A549 (cell line): ENCODE measurements around the gene NREP.

ENCODE experiments used
- CHD2 ChIP-seq: fragments of 150-350 bp; IDR thresholded peaks from 2 replicates; pipeline ENCODE4 v1.6.1; 2014; ENCODE audit warnings: low read length; ENCODE audit not compliant: partially characterized antibody
- EP300 ChIP-seq, 2 experiments: fragments of >200 bp; sonication (Bioruptor Twin); formaldehyde crosslinking; IDR thresholded peaks; 2 replicates in 1 of 2; 3 replicates in 1 of 2; pipeline ENCODE4 v1.6.1; 2016 to 2017
- HDAC2 ChIP-seq: fragments of 200-600 bp; sonication (generic); IDR thresholded peaks from 2 replicates; pipeline ENCODE4 v1.6.1; 2016
- JUN ChIP-seq, 2 experiments: fragments of >200 bp; sonication (Bioruptor Twin); formaldehyde crosslinking; IDR thresholded peaks; 2 replicates in 1 of 2; 3 replicates in 1 of 2; pipeline ENCODE4 v1.6.1; 2016 to 2017
- MAX ChIP-seq: IDR thresholded peaks from 2 replicates; pipeline ENCODE4 v1.6.1; 2012
- MAZ ChIP-seq: fragments of 150-350 bp; IDR thresholded peaks from 2 replicates; pipeline ENCODE4 v1.6.1; 2014; ENCODE audit warnings: antibody characterized with exemption, low read depth, low read length, borderline replicate concordance
- NR3C1 ChIP-seq: fragments of >200 bp; sonication (Bioruptor Twin); formaldehyde crosslinking; IDR thresholded peaks from 3 replicates; pipeline ENCODE4 v1.6.1; 2017
- POLR2A ChIP-seq: IDR thresholded peaks from 2 replicates; pipeline ENCODE4 v1.6.1; 2012; ENCODE audit warnings: mild to moderate bottlenecking, low read length
- RAD21 ChIP-seq, 2 experiments: fragments of >200 bp in 1 of 2; sonication (Bioruptor Twin) in 1 of 2; formaldehyde crosslinking in 1 of 2; IDR thresholded peaks in 1 of 2; conservative IDR thresholded peaks in 1 of 2; 2 replicates in 1 of 2; 3 replicates in 1 of 2; pipeline ENCODE4 v1.6.1; 2012 to 2018; ENCODE audit warnings: inconsistent platforms in 1 of 2
- RCOR1 ChIP-seq: fragments of 150-350 bp; IDR thresholded peaks from 2 replicates; pipeline ENCODE4 v1.6.1; 2014; ENCODE audit warnings: antibody characterized with exemption, low read length, low read depth
- RFX5 ChIP-seq: fragments of 450-650 bp; IDR thresholded peaks from 2 replicates; pipeline ENCODE4 v1.7.1; 2014; ENCODE audit warnings: antibody characterized with exemption, mild to moderate bottlenecking, moderate library complexity
- TF ChIP-seq, protein P1 (sequence below): fragments of >200 bp; sonication (Bioruptor Twin); formaldehyde crosslinking; IDR thresholded peaks from 3 replicates; pipeline ENCODE4 v1.5.1; 2016

DNA sequence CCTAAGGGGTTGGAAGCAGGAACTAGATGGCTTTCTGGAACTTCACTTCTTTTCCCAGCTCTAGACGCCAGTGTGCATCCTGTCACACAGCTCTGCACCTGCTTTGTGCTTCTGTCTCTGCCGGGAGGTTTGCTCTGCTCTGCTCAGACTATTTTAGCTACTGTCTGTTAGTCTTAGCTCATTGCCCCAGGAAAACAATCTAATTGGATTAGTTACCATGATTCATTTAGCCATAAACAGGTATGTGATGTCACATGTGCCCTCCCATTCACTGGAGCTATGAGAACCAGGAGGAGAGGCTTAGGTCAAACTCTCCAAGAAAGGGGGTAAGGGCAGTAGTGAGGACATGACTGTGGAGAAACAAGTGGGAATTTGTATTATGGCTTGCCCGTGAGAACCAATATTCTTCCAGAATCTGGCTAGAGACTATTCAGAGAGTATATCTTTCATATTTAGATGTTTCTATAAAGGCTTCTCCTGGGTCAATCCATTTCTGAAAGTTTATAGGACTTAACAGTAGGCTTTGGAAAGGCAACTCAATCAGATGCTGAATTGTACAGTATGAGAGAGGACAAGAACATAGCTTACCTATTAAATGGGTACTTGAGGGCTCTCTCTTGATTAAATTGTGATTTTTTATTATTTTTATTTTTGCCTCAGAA is 22.4 kb upstream of the NREP start:
- TF ChIP-seq RAD21 (conservative IDR thresholded peaks at IDR 0.05 in 1 of 2, IDR thresholded peaks at IDR 0.05 in 1 of 2), result no peak
- no peak for TF ChIP-seq RCOR1
- TF ChIP-seq EP300 (IDR thresholded peaks at IDR 0.05), result no peak
- TF ChIP-seq, protein P1, sequence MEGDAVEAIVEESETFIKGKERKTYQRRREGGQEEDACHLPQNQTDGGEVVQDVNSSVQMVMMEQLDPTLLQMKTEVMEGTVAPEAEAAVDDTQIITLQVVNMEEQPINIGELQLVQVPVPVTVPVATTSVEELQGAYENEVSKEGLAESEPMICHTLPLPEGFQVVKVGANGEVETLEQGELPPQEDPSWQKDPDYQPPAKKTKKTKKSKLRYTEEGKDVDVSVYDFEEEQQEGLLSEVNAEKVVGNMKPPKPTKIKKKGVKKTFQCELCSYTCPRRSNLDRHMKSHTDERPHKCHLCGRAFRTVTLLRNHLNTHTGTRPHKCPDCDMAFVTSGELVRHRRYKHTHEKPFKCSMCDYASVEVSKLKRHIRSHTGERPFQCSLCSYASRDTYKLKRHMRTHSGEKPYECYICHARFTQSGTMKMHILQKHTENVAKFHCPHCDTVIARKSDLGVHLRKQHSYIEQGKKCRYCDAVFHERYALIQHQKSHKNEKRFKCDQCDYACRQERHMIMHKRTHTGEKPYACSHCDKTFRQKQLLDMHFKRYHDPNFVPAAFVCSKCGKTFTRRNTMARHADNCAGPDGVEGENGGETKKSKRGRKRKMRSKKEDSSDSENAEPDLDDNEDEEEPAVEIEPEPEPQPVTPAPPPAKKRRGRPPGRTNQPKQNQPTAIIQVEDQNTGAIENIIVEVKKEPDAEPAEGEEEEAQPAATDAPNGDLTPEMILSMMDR, result no peak
- no peak for TF ChIP-seq HDAC2
- TF ChIP-seq CHD2, result no peak
- no peak for TF ChIP-seq NR3C1
- TF ChIP-seq MAX, result no peak
- no peak for TF ChIP-seq MAZ
- TF ChIP-seq RFX5, result no peak
- TF ChIP-seq POLR2A, result no peak
- no peak for TF ChIP-seq JUN (IDR thresholded peaks at IDR 0.05)
